HepG2 (cell line): Measurements from ENCODE around the gene NF2. TPM values are rescaled to one million over a fixed set of nuclear protein-coding genes. Genes with fewer than 3 reads are reported as not detected.

Experiments used
- ATAC-seq: fragments of 200-7000 bp; cut with Tn5 transposase; 3 replicates; pipeline ENCODE4 v1.9.1; 2020; ENCODE audit warnings: mild to moderate bottlenecking, moderate library complexity
- BruUV-seq: library from RNA; stranded (reverse); fragments of 400-500 nt; replicated peaks from 2 replicates; lab custom pipeline; 2021; lab: Mats Ljungman, UMichigan
- CTCF ChIA-PET: fragments of 300-600 bp; formaldehyde crosslinking; extraction: SDS; loops from one replicate; lab custom pipeline; 2021; ENCODE audit warnings: low total read pairs, inconsistent platforms, low intra/inter-chr PET ratio; lab: Yijun Ruan, JAX
- POLR2A ChIA-PET: fragments of 350-600 bp; sonication (Branson Sonifier 250); formaldehyde crosslinking; loops from one replicate; lab custom pipeline; 2020; ENCODE audit warnings: antibody characterized with exemption, inconsistent platforms; lab: Yijun Ruan, JAX
- DNase-seq: peaks from one replicate; pipeline ENCODE4 v3.0.0-alpha.2; 2015; ENCODE audit warnings: low spot score
- FAIRE-seq: peaks from 3 replicates; lab custom pipeline; 2011; peaks lifted over from hg19 to GRCh38; lab: Jason Lieb, UNC
- H2AFZ ChIP-seq: one replicate; pipeline ENCODE4 v1.6.1; 2011; ENCODE audit warnings: low read length, inconsistent platforms
- H3K27ac ChIP-seq: fragments of 300-600 bp; 3 replicates; pipeline ENCODE4 v1.8.0; 2011; ENCODE audit warnings: mixed run types, mild to moderate bottlenecking, mixed read lengths, low read length, inconsistent platforms; ENCODE audit not compliant: insufficient read depth; ENCODE audit errors: extremely low read length
- H3K27me3 ChIP-seq, 2 experiments: fragments of 200-600 bp in 1 of 2; 2 replicates in 1 of 2; 3 replicates in 1 of 2; pipeline versions ENCODE4 v1.6.0 to v1.8.0; 2011; ENCODE audit warnings: low read length in 2 of 2, mild to moderate bottlenecking in 2 of 2, moderate library complexity in 2 of 2, inconsistent platforms in 1 of 2; ENCODE audit not compliant: insufficient read depth in 2 of 2, control insufficient read depth in 1 of 2
- H3K36me3 ChIP-seq, 2 experiments: fragments of 200-600 bp in 1 of 2; replicated peaks in 1 of 2; 2 replicates in 1 of 2; 3 replicates in 1 of 2; pipeline versions ENCODE4 v1.5.1 to v1.8.0; 2011; ENCODE audit warnings: low read length in 2 of 2, inconsistent platforms in 1 of 2; ENCODE audit not compliant: insufficient read depth in 2 of 2, control insufficient read depth in 1 of 2
- H3K4me1 ChIP-seq: 2 replicates; pipeline ENCODE4 v1.5.1; 2012; ENCODE audit warnings: low read length, inconsistent platforms; ENCODE audit not compliant: insufficient read depth
- H3K4me2 ChIP-seq: 2 replicates; pipeline ENCODE4 v1.6.0; 2011; ENCODE audit warnings: low read depth, low read length, inconsistent platforms
- H3K4me3 ChIP-seq, 3 experiments: fragments of 200-600 bp in 1 of 3; sonication (generic), shearing (Covaris generic) in 1 of 3; replicated peaks in 1 of 3; 2 replicates each; pipeline ENCODE4 v1.5.1; 2011 to 2016; ENCODE audit warnings: low read length in 3 of 3, inconsistent platforms in 2 of 3, low read depth in 2 of 3, mild to moderate bottlenecking in 2 of 3, control low read depth in 1 of 3, mixed read lengths in 1 of 3; ENCODE audit not compliant: insufficient read depth in 1 of 3
- H3K79me2 ChIP-seq: one replicate; pipeline ENCODE4 v1.6.1; 2011; ENCODE audit warnings: low read length, inconsistent platforms; ENCODE audit not compliant: insufficient read depth
- H3K9ac ChIP-seq: 2 replicates; pipeline ENCODE4 v1.6.0; 2011; ENCODE audit warnings: mild to moderate bottlenecking, low read depth, low read length, inconsistent platforms; ENCODE audit not compliant: insufficient read depth
- H3K9me3 ChIP-seq: 2 replicates; pipeline ENCODE4 v1.5.1; 2012; ENCODE audit warnings: mild to moderate bottlenecking, low read length
- H4K20me1 ChIP-seq: 2 replicates; pipeline ENCODE4 v1.6.0; 2011; ENCODE audit warnings: inconsistent platforms, mild to moderate bottlenecking, low read length, moderate library complexity; ENCODE audit not compliant: insufficient read depth
- HDAC2 ChIP-seq: sonication (generic); formaldehyde crosslinking; IDR thresholded peaks from 2 replicates; pipeline ENCODE4 v1.4.0; 2020; ENCODE audit warnings: missing genetic modification reagents
- IKZF5 ChIP-seq: IDR thresholded peaks from 2 replicates; pipeline ENCODE4 v1.6.1; 2018; ENCODE audit warnings: missing genetic modification reagents, mild to moderate bottlenecking, missing compliant biosample characterization
- MLX ChIP-seq: IDR thresholded peaks from 2 replicates; pipeline ENCODE4 v1.6.1; 2016
- REPIN1 ChIP-seq: sonication (generic); formaldehyde crosslinking; IDR thresholded peaks from 2 replicates; pipeline ENCODE4 v1.8.0; 2022; ENCODE audit warnings: missing genetic modification reagents, low read depth, mild to moderate bottlenecking, borderline replicate concordance
- SALL1 ChIP-seq: sonication (generic); formaldehyde crosslinking; IDR thresholded peaks from 2 replicates; pipeline ENCODE4 v1.8.0; 2022; ENCODE audit warnings: mild to moderate bottlenecking, missing genetic modification reagents
- SIX4 ChIP-seq: sonication (generic); formaldehyde crosslinking; IDR thresholded peaks from 2 replicates; pipeline ENCODE4 v1.4.0; 2020; ENCODE audit warnings: missing genetic modification reagents
- SNRNP70 ChIP-seq: fragments of 200-400 bp; formaldehyde crosslinking; IDR thresholded peaks from 2 replicates; pipeline ENCODE4 v1.6.1; 2017; ENCODE audit warnings: mild to moderate bottlenecking, low read depth, low read length, moderate library complexity
- SUZ12 ChIP-seq: fragments of 150-350 bp; IDR thresholded peaks from 2 replicates; pipeline ENCODE4 v1.6.1; 2014; ENCODE audit warnings: low read depth, low read length
- ZNF326 ChIP-seq: sonication (generic); formaldehyde crosslinking; IDR thresholded peaks from 2 replicates; pipeline ENCODE4 v1.4.0; 2020; ENCODE audit warnings: missing genetic modification reagents, borderline replicate concordance
- ZNF550 ChIP-seq: sonication (generic); formaldehyde crosslinking; IDR thresholded peaks from 2 replicates; pipeline ENCODE4 v1.4.0; 2020; ENCODE audit warnings: mild to moderate bottlenecking, missing genetic modification reagents, borderline replicate concordance
- ZNF761 ChIP-seq: sonication (generic); formaldehyde crosslinking; conservative IDR thresholded peaks from 2 replicates; pipeline ENCODE4 v1.4.0; 2020; ENCODE audit warnings: mild to moderate bottlenecking, missing genetic modification reagents
- WGBS: methylation state at CpG from one replicate; pipeline ENCODE4 v1.1.6; 2017; ENCODE audit warnings: low lambda C conversion rate; 5-methylcytosine and 5-hydroxymethylcytosine counted together
- in situ Hi-C: cut with HindIII; loops from 2 replicates; pipeline ENCODE4 v1.10.0; 2017; ENCODE audit warnings: low pct_unique_long_range_greater_than_20kb; ENCODE audit not compliant: extremely low pct_ligation_motif_present
- intact Hi-C: fragments of 100-400 bp; cut with micrococcal nuclease; formaldehyde crosslinking; loops from one replicate; pipeline ENCODE4 v1.10.0; 2022; ENCODE audit not compliant: unreplicated experiment
- polyA plus RNA-seq, 8 experiments: library from polyadenylated mRNA; depleted of rRNA in 3 of 8; stranded (reverse) in 7 of 8; unstranded in 1 of 8; fragments of >200 nt; fragmentation: Illumina TruSeq in 4 of 8; extraction: Trizol in 4 of 8; gene quantifications; 2 replicates each; pipeline versions ENCODE4 v1.2.1 to v1.2.3, GENCODE V29; 2011 to 2016; ENCODE audit warnings: low read depth in 4 of 8, missing spikeins in 1 of 8, mixed read lengths in 1 of 8; ENCODE audit not compliant: insufficient read depth in 1 of 8
- total RNA-seq, 5 experiments: library from RNA; depleted of rRNA; stranded (reverse); fragments of >200 nt; fragmentation: Illumina TruSeq; extraction: Trizol; gene quantifications; 2 replicates each; pipeline ENCODE4 v1.2.3, GENCODE V29; 2016; ENCODE audit warnings: low read depth in 1 of 5
- TF ChIP-seq, protein P1 (sequence below): sonication (generic); formaldehyde crosslinking; IDR thresholded peaks from 2 replicates; pipeline ENCODE4 v1.5.0; 2020; ENCODE audit warnings: missing genetic modification reagents
- TF ChIP-seq, protein P2 (sequence below): sonication (generic); formaldehyde crosslinking; IDR thresholded peaks from 2 replicates; pipeline ENCODE4 v1.5.1; 2020; ENCODE audit warnings: mild to moderate bottlenecking, missing genetic modification reagents, moderate library complexity
- TF ChIP-seq, protein P3 (sequence below): sonication (generic); formaldehyde crosslinking; conservative IDR thresholded peaks from 2 replicates; pipeline ENCODE4 v1.5.0; 2020; ENCODE audit warnings: missing genetic modification reagents

The NF2 gene
- total and polyA plus RNA-seq, 2 of the 13 experiments (the other 11 are each of a cell fraction or from before 2014, with no cell fraction given): 9.3 to 33.3 TPM

- Histone ChIP-seq H3K9ac (no peak overlapping the region), H3K27me3 (no peaks in the 10 kb centered on the region), H3K79me2 (no peaks in the 10 kb centered on the region), H3K4me2 (no peak overlapping the region), H3K4me1 (peaks cover 8% of the 10 kb centered on the region; the same call in 1 of the 2 replicates), H3K4me3 (no peak overlapping the region), H3K9me3 (no peaks in the 10 kb centered on the region), H4K20me1 (no peaks in the 10 kb centered on the region), H2AFZ (no peak overlapping the region), H3K36me3 (peaks cover 6 to 29% of the 10 kb centered on the region in 2 experiments; a peak in 4 of 5 replicates), H3K27ac (no peak overlapping the region)
- 95% methylated on average over 8 of the region's 8 CpGs for WGBS
- FAIRE-seq: no peak
- ChIA-PET POLR2A (no interaction called here), CTCF (no interaction called here)
- BruUV-seq: no TSS peak
- no peak for TF ChIP-seq MLX (CRISPR knock-in tag)
- no peak for TF ChIP-seq ZNF326 (CRISPR knock-in tag)
- no peak for TF ChIP-seq ZNF761
- no peak for TF ChIP-seq SIX4 (CRISPR knock-in tag)
- TF ChIP-seq REPIN1: no peak
- TF ChIP-seq ZNF550 (CRISPR knock-in tag): no peak
- TF ChIP-seq, protein P1, sequence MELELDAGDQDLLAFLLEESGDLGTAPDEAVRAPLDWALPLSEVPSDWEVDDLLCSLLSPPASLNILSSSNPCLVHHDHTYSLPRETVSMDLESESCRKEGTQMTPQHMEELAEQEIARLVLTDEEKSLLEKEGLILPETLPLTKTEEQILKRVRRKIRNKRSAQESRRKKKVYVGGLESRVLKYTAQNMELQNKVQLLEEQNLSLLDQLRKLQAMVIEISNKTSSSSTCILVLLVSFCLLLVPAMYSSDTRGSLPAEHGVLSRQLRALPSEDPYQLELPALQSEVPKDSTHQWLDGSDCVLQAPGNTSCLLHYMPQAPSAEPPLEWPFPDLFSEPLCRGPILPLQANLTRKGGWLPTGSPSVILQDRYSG (CRISPR knock-in tag): no peak
- TF ChIP-seq, protein P2, sequence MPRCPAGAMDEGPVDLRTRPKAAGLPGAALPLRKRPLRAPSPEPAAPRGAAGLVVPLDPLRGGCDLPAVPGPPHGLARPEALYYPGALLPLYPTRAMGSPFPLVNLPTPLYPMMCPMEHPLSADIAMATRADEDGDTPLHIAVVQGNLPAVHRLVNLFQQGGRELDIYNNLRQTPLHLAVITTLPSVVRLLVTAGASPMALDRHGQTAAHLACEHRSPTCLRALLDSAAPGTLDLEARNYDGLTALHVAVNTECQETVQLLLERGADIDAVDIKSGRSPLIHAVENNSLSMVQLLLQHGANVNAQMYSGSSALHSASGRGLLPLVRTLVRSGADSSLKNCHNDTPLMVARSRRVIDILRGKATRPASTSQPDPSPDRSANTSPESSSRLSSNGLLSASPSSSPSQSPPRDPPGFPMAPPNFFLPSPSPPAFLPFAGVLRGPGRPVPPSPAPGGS: no peak
- TF ChIP-seq, protein P3, sequence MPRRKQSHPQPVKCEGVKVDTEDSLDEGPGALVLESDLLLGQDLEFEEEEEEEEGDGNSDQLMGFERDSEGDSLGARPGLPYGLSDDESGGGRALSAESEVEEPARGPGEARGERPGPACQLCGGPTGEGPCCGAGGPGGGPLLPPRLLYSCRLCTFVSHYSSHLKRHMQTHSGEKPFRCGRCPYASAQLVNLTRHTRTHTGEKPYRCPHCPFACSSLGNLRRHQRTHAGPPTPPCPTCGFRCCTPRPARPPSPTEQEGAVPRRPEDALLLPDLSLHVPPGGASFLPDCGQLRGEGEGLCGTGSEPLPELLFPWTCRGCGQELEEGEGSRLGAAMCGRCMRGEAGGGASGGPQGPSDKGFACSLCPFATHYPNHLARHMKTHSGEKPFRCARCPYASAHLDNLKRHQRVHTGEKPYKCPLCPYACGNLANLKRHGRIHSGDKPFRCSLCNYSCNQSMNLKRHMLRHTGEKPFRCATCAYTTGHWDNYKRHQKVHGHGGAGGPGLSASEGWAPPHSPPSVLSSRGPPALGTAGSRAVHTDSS (CRISPR knock-in tag): no peak
- no peak for TF ChIP-seq SALL1
- TF ChIP-seq SUZ12: no peak
- no peak for TF ChIP-seq IKZF5 (CRISPR knock-in tag)
- TF ChIP-seq SNRNP70: no peak
- no peak for TF ChIP-seq HDAC2 (CRISPR knock-in tag)
- intact Hi-C loops (no loop called here), in situ Hi-C loops (no loop called here)
- DNase-seq: no peak
- ATAC-seq: no peak
Measured at GRCh38 chr22:29744902-29745301, 141.5 kb downstream of the NF2 start.
